Tibial nerve (tissue), 4 donors: ENCODE data around the gene CARD14. TPM values are rescaled to one million over a fixed set of nuclear protein-coding genes. Genes with fewer than 3 reads are reported as not detected.
A peak's percentile ranks its signal among the peaks of the same experiment; 100 is the strongest.

ENCODE experiments used
- DNase-seq, 2 donors: peaks; one replicate each; pipeline ENCODE4 v3.0.0-alpha.2; 2019; ENCODE audit warnings: low spot score in 2 of 2
- H3K27ac ChIP-seq, 4 donors: fragments of 200-600 bp; sonication (generic) in 3 of 4; one replicate each; pipeline ENCODE4 v1.5.1; 2017 to 2019; ENCODE audit warnings: mild to moderate bottlenecking in 1 of 4
- H3K27me3 ChIP-seq, 2 donors: fragments of 200-600 bp; sonication (generic) in 1 of 2; one replicate each; pipeline versions ENCODE4 v1.5.1 to v1.6.0; 2017 to 2019
- H3K36me3 ChIP-seq, 3 donors: fragments of 200-600 bp; sonication (generic); one replicate each; pipeline ENCODE4 v1.5.1; 2018 to 2019
- H3K4me1 ChIP-seq, 4 donors: fragments of 200-600 bp; sonication (generic) in 3 of 4; one replicate each; pipeline ENCODE4 v1.5.1; 2017 to 2019
- H3K4me3 ChIP-seq, 4 donors: fragments of 200-600 bp; sonication (generic) in 3 of 4; one replicate each; pipeline ENCODE4 v1.5.1; 2017 to 2019; ENCODE audit warnings: mild to moderate bottlenecking in 1 of 4, moderate library complexity in 1 of 4
- H3K9me3 ChIP-seq, 4 donors: fragments of 200-600 bp; sonication (generic) in 3 of 4; one replicate each; pipeline ENCODE4 v1.5.1; 2017 to 2019
- EP300 ChIP-seq, 2 donors: sonication (generic); formaldehyde crosslinking; IDR thresholded peaks; one replicate each; pipeline ENCODE4 v1.6.1; 2017; ENCODE audit warnings: antibody characterized with exemption in 2 of 2, mild to moderate bottlenecking in 1 of 2
- POLR2A ChIP-seq, 2 donors: fragments of 450-650 bp; IDR thresholded peaks; one replicate each; pipeline ENCODE4 v1.6.1; 2017; ENCODE audit warnings: antibody characterized with exemption in 2 of 2, mild to moderate bottlenecking in 2 of 2, moderate library complexity in 2 of 2
- WGBS, 2 donors: methylation state at CpG; one replicate each; pipeline ENCODE4 v1.1.5; 2018; 5-methylcytosine and 5-hydroxymethylcytosine counted together
- total RNA-seq, 4 donors: library from RNA; depleted of rRNA; stranded (reverse); fragments of >200 nt; gene quantifications; one replicate each; pipeline ENCODE4 v1.1.0, GENCODE V29; 2016
- TF ChIP-seq, protein P1 (sequence below), 5 experiments: fragments of 200-600 bp in 3 of 5; fragments of 450-650 bp in 2 of 5; sonication (generic) in 3 of 5; IDR thresholded peaks; one replicate each; pipeline ENCODE4 v1.5.1; 2016 to 2019; ENCODE audit warnings: antibody characterized with exemption in 5 of 5, mild to moderate bottlenecking in 3 of 5, moderate library complexity in 2 of 5

Gene CARD14
- total RNA-seq, 4 donors from 2014 or later = 0.22 to 4.4 (median 1.3) TPM

DNA sequence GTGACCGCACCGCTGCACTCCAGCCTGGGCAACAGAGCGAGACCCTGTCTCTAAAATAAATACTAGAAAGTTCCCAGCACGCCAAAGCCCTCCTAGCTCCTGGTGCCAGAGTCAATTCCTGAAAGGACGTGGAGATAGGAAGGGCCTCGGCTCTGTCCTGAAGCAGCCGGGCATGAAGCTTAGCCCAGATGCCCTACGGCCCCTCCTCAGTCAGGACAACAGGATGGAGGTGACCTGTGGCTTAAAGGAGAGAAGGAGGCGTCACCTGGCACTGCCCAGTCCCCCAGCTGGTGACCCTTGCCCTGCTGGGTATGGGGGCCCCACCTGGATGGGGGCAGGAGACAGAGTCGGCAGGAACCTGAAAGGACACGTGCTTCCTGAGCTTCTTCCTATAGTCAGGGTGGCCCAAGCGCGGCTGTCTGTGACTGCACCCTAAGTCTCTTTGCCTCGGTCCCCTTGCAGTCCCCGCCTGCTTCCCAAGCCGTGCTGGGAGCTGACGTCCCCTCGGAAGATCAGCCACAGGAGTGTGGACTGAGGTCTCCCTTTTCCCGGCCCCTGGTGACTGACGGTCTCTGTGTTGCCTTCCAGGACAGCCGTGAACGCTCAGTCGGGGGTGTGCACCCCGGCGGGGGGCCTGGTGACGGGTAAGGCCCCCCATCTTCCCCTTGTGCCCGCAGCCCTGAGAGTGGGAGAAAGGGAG is 75.9 kb downstream of the CARD14 start:
- H3K27me3 ChIP-seq = no peaks in the 10 kb centered on the region
- H3K4me3 ChIP-seq = no peak overlapping the region
- WGBS, 2 donors = 92 to 93% methylated on average over 26 to 27 of the region's 27 CpGs
- DNase-seq = no peak
- TF ChIP-seq POLR2A (IDR thresholded peaks at IDR 0.05) (no peak), EP300 (IDR thresholded peaks at IDR 0.05) (no peak)
- TF ChIP-seq, protein P1, sequence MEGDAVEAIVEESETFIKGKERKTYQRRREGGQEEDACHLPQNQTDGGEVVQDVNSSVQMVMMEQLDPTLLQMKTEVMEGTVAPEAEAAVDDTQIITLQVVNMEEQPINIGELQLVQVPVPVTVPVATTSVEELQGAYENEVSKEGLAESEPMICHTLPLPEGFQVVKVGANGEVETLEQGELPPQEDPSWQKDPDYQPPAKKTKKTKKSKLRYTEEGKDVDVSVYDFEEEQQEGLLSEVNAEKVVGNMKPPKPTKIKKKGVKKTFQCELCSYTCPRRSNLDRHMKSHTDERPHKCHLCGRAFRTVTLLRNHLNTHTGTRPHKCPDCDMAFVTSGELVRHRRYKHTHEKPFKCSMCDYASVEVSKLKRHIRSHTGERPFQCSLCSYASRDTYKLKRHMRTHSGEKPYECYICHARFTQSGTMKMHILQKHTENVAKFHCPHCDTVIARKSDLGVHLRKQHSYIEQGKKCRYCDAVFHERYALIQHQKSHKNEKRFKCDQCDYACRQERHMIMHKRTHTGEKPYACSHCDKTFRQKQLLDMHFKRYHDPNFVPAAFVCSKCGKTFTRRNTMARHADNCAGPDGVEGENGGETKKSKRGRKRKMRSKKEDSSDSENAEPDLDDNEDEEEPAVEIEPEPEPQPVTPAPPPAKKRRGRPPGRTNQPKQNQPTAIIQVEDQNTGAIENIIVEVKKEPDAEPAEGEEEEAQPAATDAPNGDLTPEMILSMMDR (IDR thresholded peaks at IDR 0.05) = no peak
- H3K9me3 ChIP-seq = no peaks in the 10 kb centered on the region
- H3K27ac ChIP-seq = peak overlapping the region in 1 of 4 donors; percentile 73
- no peaks in the 10 kb centered on the region for H3K4me1 ChIP-seq
- peaks cover 0 to 96% (median 0%) of the 10 kb centered on the region in 3 donors for H3K36me3 ChIP-seq

DNA sequence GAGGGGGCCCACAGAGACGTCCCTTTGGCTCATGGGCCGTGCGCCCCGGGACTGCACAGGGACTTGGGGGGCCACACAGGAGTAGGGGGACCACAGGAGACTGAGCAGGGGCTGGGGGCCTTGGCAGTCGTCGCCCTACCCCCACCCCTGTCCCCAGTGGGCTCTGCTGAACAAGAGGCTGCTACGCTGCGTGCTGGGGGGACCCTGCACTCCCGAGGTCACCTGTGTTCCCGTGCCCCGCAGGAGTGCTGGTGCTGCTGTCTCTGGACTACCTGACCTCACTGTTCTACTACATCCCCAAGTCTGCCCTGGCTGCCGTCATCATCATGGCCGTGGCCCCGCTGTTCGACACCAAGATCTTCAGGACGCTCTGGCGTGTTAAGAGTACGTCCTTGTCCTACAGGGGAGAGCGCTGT is 76.4 kb downstream of the CARD14 start:
- no peaks in the 10 kb centered on the region for H3K9me3 ChIP-seq
- H3K4me3 ChIP-seq = no peak overlapping the region
- H3K27ac ChIP-seq = peak overlapping the region in 1 of 4 donors; percentile 73
- WGBS, 2 donors = 90 to 98% methylated on average over 15 to 16 of the region's 19 CpGs
- TF ChIP-seq POLR2A (IDR thresholded peaks at IDR 0.05) = no peak
- TF ChIP-seq, protein P1 (IDR thresholded peaks at IDR 0.05) = no peak
- TF ChIP-seq EP300 (IDR thresholded peaks at IDR 0.05) = no peak
- no peaks in the 10 kb centered on the region for H3K27me3 ChIP-seq
- no peak for DNase-seq
- no peaks in the 10 kb centered on the region for H3K4me1 ChIP-seq
- H3K36me3 ChIP-seq = peaks cover 0 to 96% (median 0%) of the 10 kb centered on the region in 3 donors

DNA sequence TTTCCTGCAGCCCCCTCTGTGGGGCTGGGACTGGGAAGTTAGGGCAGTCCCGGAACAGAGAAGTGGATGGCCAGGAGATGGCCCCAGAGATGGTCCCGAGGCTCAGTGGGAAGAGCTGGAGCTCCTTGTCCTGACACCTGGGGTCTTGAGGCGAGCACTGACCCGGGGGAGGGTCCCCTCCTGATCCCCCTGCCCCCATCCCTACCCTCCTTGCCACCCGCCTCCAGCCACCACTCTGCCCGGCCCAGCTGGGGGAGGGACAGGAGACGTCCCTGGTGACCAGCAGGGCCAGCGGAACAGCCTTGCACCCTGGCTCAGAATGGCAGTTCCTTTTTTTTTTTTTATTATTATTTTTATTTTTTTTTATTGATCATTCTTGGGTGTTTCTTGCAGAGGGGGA is 76.9 kb downstream of the CARD14 start:
- no peak for DNase-seq
- Histone ChIP-seq H3K4me1 (no peaks in the 10 kb centered on the region), H3K9me3 (no peaks in the 10 kb centered on the region), H3K4me3 (no peak overlapping the region), H3K27ac (no peak overlapping the region), H3K36me3 (peaks cover 0 to 96% (median 0%) of the 10 kb centered on the region in 3 donors), H3K27me3 (no peaks in the 10 kb centered on the region)
- TF ChIP-seq, protein P1 (IDR thresholded peaks at IDR 0.05) = no peak
- no peak for TF ChIP-seq EP300 (IDR thresholded peaks at IDR 0.05)
- TF ChIP-seq POLR2A (IDR thresholded peaks at IDR 0.05) = no peak
- WGBS, 2 donors = 94 to 95% methylated on average over 7 to 8 of the region's 8 CpGs

DNA sequence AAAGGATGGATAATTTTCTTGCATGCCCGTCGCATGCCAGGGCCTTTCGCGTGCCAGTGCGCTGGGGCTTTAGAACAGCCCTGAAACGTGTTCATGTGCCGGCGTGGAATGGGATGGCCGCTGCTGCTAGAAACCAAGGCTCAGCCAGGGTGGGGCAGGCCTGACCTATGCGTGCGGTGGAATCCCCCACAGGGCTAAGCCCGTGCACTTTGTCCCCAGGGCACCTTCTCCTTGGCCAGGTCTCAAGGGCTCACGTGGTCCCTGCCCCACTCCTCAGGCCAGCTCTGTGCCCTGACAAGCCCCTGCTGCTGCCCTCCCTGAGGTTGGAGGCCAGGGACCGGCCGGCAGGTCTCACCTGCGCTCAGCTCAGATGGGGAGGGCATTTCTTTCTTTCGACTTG is 77.7 kb downstream of the CARD14 start:
- Histone ChIP-seq H3K36me3 (peaks cover 0 to 96% (median 0%) of the 10 kb centered on the region in 3 donors), H3K9me3 (no peaks in the 10 kb centered on the region), H3K4me1 (no peaks in the 10 kb centered on the region), H3K27ac (no peak overlapping the region), H3K27me3 (no peaks in the 10 kb centered on the region), H3K4me3 (no peak overlapping the region)
- 91 to 96% methylated on average over 13 to 16 of the region's 17 CpGs for whole genome bisulfite sequencing, 2 donors
- TF ChIP-seq EP300 (IDR thresholded peaks at IDR 0.05) (no peak), POLR2A (IDR thresholded peaks at IDR 0.05) (no peak)
- TF ChIP-seq, protein P1 (IDR thresholded peaks at IDR 0.05) = no peak
- DNase-seq = no peak

DNA sequence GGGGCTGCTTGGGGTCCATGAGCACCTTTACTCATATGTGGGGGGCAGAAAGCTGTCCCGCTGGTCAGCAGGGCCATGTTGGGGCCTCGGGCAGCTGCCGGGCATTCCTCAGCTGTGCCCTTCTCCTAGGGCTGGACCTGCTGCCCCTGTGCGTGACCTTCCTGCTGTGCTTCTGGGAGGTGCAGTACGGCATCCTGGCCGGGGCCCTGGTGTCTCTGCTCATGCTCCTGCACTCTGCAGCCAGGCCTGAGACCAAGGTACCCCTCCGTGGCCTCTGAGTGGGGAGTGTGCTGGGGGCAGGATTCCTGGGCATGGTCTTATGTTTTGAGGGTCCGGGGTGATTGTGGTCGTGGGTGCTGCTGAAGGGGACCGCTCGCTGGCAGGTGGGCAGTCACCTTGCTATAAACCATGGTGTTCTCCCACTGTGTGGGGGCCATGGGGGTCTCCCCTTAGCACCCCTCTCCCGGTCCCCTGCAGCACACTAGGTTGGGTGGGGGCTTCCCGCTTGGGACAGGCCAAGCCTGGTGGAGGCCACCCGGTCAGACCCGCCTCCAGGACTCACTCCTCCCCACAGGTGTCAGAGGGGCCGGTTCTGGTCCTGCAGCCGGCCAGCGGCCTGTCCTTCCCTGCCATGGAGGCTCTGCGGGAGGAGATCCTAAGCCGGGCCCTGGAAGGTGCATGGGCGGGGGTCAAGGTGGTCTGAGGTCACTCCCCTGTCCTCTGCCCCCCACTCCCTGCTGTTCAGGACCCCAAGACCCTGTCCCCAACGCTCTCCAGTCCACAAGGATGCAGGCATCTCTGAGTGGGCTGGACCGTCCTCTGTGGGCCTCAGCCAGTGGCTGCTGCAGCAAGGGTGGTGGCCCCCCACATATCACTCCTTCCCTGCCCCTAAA is 78.4 kb downstream of the CARD14 start:
- no peaks in the 10 kb centered on the region for H3K4me1 ChIP-seq
- peaks cover 0 to 94% (median 0%) of the 10 kb centered on the region in 3 donors for H3K36me3 ChIP-seq
- no peak for TF ChIP-seq EP300 (IDR thresholded peaks at IDR 0.05)
- TF ChIP-seq, protein P1 (IDR thresholded peaks at IDR 0.05) = no peak
- no peak for TF ChIP-seq POLR2A (IDR thresholded peaks at IDR 0.05)
- WGBS, 2 donors = 93% methylated on average over 13 to 19 of the region's 23 CpGs
- no peak for DNase-seq
- H3K27ac ChIP-seq = no peak overlapping the region
- H3K27me3 ChIP-seq = no peaks in the 10 kb centered on the region
- no peak overlapping the region for H3K4me3 ChIP-seq
- H3K9me3 ChIP-seq = no peaks in the 10 kb centered on the region
